GM19463 (cell line): Measurements from ENCODE around the gene DCST2.
"Not testable (repeated sequence)": the region's sequence is repeated elsewhere in the genome, so short reads cannot be mapped to it uniquely, and the experiment has no call there.

Source experiments
- ATAC-seq: cut with Tn5 transposase; IDR thresholded peaks from one replicate; pipeline ENCODE4 v1.9.1; 2021; ENCODE audit warnings: mild to moderate bottlenecking, moderate library complexity; ENCODE audit not compliant: unreplicated experiment

The DCST2 gene

DNA sequence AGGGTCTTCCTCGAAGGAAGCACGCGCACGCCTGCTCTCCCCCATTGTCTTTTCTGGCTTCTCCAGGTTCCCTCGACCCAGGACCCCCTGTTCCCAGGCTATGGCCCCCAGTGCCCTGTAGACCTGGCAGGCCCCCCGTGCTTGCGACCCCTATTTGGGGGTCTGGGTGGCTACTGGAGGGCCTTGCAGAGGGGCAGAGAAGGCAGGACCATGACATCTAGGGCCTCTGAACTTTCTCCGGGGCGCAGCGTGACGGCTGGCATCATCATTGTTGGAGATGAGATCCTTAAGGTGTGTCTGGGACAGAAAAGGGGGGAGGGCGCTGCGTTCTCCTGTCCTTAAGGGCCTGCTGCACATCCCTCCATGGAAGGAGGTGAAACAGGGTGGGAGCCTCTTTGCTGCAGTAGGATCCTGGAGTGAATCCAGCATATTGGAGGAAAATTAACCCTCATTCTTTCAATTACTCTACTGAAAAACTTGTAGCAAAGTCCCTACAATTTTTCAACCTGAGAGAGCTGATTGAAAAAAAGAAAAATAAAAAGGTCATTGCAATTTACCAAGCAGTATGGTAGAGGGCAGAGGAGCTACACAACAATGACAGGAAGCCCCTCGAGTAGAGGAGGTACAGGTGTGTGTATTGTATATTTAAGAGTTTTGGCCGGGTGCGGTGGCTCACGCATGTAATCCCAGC, 49.7 kb downstream of the DCST2 start:
- no peak for ATAC-seq

DNA sequence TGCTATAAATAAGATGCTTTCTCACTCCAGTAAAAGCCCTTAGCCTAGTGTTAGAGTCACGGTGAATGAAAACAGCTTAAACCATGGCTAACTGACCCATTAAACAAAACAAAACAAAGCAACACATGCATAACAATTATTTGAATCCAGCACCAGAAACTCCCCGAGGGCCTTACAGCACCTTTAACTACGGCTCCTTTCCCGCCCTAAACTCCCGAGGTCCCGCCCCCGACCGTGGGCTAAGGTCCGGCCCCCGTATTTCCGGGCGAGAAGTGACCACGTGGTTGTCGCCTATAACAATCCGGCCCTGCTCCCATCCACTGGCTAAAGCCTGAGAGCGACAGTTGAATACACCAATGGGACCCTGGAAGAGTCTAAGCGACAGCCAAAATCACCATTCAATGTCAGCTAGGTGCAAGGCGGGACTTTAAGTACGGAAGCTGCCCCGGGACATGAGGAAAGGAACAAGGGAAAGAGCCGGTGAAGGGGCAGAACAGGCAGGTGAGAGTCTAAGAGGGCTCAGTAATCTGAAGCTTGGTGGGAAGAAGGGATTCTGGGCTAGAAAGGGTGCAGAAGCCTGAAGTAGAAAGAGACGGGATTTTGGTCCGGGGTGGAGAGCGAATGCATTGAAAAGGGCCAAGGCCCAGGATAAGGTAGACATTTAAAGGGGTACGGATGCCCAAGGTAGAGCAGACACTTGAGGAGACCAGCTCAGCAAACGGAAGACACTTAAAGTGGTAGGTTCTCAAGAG, 50.5 kb downstream of the DCST2 start, which contains the start of gene FLAD1:
FLAD1 (plus strand) TSS at position 448 of the 752 bp plus-strand sequence. CDS start 351 bp downstream, outside the sequence.
- ATAC-seq: peak; percentile 98

DNA sequence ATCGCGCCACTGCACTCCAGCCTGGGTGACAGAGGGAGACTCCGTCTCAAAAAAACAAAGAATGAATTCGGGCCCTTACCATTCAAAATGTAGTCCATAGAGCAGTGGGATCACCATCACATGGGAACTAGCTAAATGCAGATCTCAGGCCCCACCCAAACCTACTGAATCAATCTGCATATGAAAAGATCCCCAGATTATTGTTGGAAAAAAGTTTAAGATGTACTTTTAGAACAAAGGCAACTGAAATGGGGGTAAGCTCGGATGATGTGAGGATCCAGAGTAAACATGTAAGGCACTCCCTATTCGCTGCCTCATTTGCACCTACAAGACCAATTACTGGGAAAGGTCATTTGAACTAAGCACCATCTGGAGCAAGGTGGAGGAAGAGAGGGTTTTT, 51.2 kb downstream of the DCST2 start:
- ATAC-seq: no peak

DNA sequence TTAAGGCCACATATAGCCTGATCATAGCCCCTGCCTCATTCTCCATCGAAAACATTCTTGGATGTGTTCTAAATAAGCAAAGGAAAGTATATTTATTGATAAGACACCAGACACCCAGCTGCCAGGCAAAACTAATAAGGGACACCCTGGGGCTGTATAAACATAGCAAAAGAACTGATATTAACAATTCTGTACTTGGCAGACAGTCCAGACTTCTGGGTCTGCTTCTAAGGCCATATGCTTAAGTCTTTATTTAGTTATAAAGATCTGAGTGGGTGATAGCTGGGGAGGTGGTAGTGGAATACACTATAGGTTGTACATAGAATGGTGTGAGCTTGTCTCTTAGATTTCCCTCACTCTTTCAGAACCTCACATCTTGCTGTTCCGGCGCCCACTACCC, 55.2 kb downstream of the DCST2 start:
- ATAC-seq: no peak

DNA sequence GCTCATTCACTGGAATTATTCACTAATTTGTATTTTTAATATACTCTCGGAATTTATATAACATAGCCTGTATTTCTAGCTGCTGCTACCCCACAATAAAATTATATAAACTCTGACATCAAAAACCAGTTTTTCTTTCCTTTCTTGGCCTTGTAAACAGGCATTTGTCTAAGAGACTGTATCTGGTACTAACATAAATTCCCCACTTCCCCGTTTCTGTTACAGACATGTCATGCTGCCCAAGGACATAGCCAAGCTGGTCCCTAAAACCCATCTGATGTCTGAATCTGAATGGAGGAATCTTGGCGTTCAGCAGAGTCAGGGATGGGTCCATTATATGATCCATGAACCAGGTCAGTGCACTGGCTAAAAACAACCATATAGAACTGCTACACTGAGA, 55.8 kb downstream of the DCST2 start:
- ATAC-seq: not testable (repeated sequence)

DNA sequence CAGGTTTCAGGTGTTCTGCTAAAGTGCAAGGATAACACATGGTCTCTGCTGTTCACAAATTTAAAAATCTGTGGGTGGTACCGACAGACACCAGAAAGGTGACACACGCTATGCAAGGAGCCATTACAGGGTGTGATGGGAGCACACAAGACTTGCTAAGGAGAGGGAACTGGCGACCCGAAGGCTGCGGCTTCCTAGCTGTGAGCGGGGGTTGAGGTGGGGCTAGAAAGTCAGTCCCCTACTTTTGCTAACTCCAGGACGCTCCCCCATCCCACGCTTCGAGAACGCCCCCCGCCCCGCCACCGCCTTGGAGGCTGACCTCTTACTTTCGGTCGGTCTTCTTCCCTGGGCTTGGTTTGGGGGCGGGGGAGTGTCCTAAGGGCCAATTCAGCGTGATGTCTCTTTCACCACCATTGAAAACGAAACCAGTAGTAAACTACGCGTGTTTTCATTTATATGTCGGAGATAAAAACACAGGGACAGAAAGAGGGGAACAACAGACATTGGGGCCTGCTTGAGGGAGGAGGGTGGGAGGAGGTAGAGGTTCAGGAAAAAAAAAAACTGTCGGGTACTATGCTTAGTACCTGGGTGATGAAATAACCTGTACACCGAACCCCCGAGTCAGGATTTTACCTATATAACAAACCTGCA, 58.0 kb downstream of the DCST2 start:
- no peak for ATAC-seq

DNA sequence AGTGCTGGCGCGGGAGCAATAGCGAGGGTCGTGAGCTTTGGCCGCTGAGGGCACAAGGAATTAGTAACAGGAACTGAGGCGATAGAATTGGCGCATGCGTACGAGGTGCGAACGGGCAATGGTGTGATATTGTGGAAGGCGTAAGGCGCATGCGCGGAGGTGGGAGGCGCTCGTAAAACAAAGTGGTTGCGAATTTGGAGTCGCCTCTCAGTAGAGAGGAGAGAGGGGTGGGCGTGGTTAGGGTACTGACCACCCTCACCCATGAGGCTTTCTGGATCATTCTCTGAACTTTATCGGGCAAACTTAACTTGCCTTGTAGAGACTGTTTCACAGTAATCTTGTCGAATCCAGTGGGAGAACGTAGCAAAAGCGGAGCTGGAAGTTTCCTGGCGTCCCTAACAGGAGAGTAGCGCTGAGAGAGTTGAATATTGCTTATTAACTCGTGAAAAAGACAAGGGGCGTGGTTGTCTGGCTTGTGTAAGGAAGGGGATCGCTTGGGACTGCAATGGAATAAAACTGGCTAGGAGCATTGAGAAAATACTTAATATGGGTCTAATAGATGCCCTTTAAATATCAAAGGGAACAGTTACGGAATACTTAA, 58.7 kb downstream of the DCST2 start:
- ATAC-seq: peak; percentile 36

DNA sequence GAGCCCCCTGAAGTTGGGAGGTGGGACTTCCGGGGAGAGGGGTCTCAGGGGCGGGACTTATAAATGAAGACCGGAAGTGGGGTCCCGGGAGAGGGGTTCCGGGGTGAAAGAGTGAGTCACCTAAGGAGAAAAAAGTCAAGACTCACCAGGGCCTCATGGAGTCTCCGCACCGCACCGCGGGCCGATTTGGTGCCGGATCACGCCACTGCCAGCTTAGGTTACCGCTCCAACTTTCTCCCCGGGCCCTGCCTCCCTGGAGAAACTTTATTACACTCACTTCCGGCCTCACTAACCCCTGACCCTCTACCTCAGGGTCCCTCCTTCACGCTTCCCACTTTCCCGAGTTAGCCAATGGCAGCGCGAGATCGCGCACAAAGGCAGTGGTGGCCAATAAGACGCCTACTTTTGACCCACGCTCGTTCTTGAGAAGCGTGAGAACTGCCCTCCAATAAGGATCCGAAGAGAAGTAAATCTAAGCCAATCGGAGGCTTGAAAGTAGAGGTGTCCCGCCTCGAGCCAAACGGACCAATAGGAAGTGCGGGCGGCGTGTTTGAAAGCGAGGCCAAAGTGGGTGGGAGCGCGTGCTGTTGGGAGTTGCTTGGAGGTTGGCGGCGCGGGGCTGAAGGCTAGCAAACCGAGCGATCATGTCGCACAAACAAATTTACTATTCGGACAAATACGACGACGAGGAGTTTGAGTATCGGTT, 59.3 kb downstream of the DCST2 start, which contains the start of gene CKS1B:
CKS1B (plus strand) TSS at position 580 of the 706 bp plus-strand sequence; CDS start at position 645, 65 bp downstream.
- ATAC-seq: peak; percentile 67

DNA sequence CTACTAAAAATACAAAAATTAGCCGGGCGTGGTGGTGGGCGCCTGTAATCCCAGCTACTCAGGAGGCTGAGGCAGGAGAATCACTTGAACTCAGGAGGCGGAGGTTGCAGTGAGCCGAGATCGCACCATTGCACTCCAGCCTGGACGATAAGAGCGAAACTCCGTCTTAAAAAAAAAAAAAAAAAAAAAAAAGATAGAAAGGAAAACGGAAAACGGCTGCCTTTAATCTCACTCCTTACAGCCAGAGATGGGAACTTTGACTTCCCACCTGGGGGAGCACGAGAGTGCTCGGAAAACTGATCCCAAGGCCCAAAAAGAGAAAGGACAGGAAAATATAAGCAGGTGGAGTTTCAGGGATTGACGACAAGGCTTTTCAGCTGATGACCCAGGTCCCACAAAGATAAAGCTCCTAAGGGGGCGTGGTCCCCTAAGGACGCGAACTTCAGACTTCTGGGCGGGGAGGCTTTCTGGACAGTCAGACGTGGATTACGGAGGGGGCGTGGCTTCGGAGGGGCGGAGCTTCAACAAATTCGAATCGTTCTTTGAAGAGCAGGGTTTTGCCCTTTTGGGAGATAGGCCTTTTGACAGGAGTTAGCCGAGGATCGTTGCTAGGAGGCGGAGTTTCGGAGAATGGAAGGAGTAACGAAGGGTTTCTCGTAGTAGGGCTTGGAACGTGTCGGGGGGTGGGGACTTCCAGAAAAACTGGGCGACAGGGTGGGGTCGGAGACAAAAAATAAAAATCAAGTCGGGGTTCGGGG, 60.1 kb downstream of the DCST2 start:
- ATAC-seq: no peak

DNA sequence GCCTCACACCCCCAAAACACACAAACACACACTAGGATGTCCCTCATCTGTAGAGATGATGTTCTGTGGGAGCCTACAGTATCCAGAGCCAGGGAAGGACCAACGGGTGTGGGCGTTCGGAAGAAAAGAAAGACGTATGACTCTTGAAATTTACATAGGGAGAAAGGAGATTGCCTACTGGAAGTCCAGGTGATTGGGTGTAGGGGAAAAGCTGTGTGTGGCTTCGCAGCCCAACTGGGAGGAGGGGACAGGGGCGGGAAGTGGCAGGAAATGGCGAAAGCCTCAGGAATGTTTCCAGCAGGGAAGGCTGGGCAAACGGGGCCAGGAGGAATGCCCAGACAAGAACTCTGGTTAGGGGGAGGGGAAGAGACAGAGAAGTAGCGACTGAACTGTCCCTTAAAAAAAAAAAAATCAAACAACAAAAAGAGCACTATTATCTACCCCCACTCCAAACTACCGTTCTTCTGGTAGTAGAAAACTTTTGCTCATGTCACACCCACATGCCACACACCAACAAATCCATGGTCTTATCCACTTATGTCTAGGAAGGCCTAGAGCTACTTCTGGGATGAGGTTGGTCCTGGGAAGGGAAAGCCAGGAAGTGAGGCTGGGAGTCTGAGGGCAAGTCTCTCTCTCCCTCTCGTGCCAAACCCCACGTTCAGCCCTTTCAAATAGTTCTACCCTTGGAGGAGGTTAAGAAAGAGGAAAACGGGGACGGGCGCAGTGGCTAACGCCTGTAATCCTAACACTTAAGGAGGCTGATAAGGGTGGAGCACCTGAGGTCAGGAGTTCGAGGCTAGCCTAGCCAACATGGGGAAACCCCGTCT, 60.9 kb downstream of the DCST2 start:
- ATAC-seq: no peak

DNA sequence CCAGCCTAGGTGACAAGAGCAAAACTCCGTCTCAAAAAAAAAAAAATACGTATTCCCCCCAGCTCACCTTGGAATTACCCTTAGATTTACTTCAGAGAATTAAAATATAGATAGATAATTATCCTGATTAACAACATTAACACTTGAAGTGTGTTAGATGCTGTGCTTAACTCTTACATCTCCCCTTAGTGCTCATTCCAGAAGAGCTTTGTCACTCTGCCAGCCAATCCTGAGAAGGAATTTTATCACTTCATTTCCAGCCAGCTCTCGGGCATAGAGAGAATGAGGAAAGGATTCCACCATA, 61.4 kb downstream of the DCST2 start:
- no peak for ATAC-seq

DNA sequence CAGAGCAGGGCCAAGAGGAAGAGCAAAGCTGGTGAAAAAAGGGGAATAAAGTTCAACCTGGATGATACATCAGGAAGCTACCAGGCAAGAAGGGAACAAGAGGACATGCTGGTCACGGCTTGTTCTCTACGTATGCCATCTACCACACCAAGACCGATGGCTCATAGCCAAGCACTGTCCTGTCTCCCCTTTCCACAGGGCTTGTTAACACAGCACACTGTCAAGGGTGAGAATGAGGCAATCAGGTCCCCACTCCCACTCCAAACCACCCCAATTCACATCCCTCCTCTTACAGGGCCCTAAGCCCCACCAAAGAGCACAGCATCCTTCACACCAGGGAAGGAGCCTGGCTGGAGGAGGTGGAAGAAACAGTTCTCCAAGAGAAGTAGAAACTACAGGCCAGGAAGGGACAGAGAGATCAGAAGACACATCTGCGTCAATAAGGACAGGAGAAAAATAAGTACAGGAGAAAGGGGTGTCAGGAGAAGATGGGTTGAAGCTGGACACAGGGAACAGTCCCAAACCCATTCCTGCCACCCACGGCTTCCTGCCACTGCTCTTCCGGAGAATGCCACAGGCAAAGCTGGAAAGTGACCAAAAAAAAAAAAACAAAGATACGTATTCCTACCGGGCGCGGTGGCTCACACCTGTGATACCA, 62.1 kb downstream of the DCST2 start:
- no peak for ATAC-seq

DNA sequence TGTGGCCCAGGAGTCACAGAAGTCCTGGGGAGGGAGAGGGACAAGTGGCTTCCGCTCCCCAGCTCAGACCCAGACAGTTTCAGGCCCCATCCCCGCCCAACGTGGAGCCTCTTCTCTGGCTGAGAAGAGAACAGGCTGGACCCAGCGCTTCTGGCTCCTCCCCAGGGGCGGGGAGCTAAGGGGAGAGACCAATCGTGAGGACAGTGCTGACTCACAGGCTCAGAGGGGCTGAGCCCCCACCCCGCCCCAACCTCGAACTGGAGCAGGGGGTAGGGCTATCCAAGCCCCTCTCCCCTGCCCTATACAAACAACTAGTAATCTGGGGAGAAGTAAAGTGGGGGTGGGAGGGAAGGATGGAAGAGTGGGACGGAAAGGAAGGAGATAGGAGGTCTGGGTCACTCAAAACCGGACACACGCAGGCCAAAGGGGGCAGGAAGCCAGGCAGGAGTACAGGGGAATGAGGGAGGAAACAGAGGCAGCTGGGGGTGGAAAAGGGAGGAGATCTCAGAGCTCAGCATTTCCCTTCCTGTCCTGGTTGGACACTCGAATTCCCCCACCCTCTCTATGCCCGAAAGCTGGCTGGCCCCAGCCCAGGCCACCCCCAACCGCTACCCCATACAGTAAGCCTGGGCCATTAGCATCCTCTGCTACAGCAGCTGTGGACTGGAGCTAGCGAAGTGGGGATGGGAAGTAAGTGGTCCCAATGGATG, 62.8 kb downstream of the DCST2 start, which contains the start of gene SHC1:
SHC1 (minus strand) TSS at position 117 of the 710 bp plus-strand sequence. CDS start 221 bp downstream, outside the sequence.
- ATAC-seq: peak; percentile 47

DNA sequence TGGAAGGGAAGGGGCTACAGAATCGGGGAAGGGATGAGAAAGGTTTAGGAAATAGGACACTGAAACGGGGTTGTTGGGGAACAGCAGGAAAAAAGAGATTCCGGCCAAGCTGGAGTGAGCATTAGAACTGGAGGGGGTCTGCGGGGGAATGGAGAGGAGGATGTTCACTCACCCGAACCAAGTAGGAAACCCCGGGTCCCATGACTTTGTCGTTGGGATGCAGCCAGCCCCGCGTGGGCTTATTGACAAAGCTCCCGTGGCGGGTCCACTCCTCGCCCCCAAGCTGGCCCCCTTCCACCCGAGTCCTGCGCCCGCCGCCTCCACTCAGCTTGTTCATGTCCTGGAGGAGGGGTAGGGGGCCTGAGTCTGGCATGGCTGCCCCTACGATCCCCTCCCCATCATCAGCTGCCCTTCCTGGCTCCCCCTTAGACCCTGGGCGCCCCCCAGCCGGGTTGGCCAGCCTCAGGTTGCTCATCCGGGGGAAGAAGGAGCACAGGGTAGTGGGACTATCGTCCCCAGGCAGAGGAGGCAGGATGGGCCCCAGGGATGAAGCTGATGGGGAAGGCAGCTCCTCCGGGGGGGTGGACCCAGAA, 63.6 kb downstream of the DCST2 start:
- no peak for ATAC-seq

DNA sequence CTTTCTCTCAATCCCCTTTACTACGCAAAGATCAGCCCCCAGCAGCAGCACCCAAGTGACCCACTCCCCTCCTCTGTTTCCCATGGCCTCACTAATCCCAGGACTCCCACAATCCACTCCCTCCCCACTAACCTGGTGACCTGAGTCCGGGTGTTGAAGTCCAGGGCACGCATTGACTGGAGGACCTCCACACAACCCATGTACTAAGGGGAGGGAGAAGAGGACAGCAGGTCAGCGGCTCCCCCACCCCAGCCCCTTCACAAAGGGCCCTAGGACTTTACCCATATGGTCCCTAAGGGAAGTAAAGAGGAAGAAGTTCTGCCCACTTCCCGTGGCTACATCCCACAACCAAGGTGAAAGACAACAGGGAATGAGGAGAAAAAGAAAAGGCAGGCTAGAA, 64.3 kb downstream of the DCST2 start:
- no peak for ATAC-seq

DNA sequence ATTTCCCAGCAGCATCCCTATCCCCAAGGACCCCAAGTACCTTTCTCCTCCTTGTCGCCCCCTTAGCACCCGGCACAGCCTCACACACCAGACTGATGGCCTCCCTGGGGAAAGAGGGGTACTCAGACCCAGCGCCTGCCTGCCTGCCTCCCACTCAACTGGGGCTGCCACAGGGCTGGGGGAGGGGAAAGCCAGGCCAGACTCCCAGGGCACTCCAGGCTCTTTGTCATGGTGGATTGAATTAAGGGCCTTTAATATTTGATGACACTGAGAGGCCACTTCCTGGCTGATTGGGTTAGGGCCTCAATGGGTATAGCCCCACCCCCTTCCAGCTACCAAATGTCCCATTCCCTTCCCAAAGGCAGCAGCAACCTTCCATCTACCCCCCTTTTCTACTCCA, 64.8 kb downstream of the DCST2 start:
- no peak for ATAC-seq
